ENCODE results near the gene SFMBT2. TPM values are rescaled to one million over a fixed set of nuclear protein-coding genes. Genes with fewer than 3 reads are reported as not detected.

The SFMBT2 gene
- polyA plus RNA-seq, 2 of the 4 experiments (the other 2 are of a cell fraction) = 9.6 to 10.2 TPM

- no peak overlapping the region for H3K27ac ChIP-seq
- TF ChIP-seq SMC3 (IDR thresholded peaks at IDR 0.05) (peak; percentile 65), ESRRA (IDR thresholded peaks at IDR 0.05; ENCODE audit: borderline replicate concordance, low read length) (no peak), CTCF (IDR thresholded peaks at IDR 0.05) (peak; percentile 74), RAD21 (conservative IDR thresholded peaks at IDR 0.05 in 1 of 2, IDR thresholded peaks at IDR 0.05 in 1 of 2) (peak; percentile 71 to 78; a peak in 4 of 5 replicates)
- no peaks in the 10 kb centered on the region for H3K4me1 ChIP-seq
- peak; percentile 62 to 71 for DNase-seq (ENCODE audit: low read depth in 1 of 2, low spot score in 1 of 2)
- no peak for FAIRE-seq
- no peak overlapping the region for H3K4me2 ChIP-seq
- H3K4me3 ChIP-seq = no peak overlapping the region
- CTCF ChIA-PET = interaction anchor here (0.5 to 2.6 kb wide), 29 partner anchors 8 to 298 kb away, joined by 3 to 31 read pairs (median 4); partner anchors contain the start of gene SFMBT2
- 0 out of 3 replicates have a peak, but pooled peaks cover 4% of the 10 kb centered on the region for H3K9me3 ChIP-seq
- POLR2A ChIA-PET = interaction anchor here (0.7 kb wide), 1 partner anchor 290 kb away, joined by 11 read pairs; the partner anchor contains the start of gene SFMBT2
- WGBS (ENCODE audit: missing lambda C conversion rate) = 14% methylated on average over 10 of the region's 10 CpGs
- ATAC-seq = peak; percentile 33 to 88; a peak in 4 of 6 replicates
These were observed 289.6 kb downstream of the SFMBT2 start for GRCh38 chr10:7121154-7121797.

- H3K27ac ChIP-seq = no peak overlapping the region
- FAIRE-seq (no peak), DNase-seq (ENCODE audit: low read depth in 1 of 2, low spot score in 1 of 2) (no peak), ATAC-seq (no peak)
- ChIA-PET CTCF (interaction anchor here (0.7 to 1.4 kb wide), 6 partner anchors 8 to 289 kb away, joined by 3 to 4 read pairs (median 4); no protein-coding TSS in a partner anchor), POLR2A (no interaction called here)
- no peaks in the 10 kb centered on the region for H3K4me1 ChIP-seq
- H3K9me3 ChIP-seq = no peaks in the 10 kb centered on the region
- no peak overlapping the region for H3K4me2 ChIP-seq
- H3K4me3 ChIP-seq = no peak overlapping the region
- TF ChIP-seq SREBF2 (IDR thresholded peaks at IDR 0.05) (no peak), CHD2 (IDR thresholded peaks at IDR 0.05; ENCODE audit: low read length, partially characterized antibody) (no peak), FOSL2 (IDR thresholded peaks at IDR 0.05) (no peak), FOSL2 (CRISPR knock-in tag; IDR thresholded peaks at IDR 0.05) (no peak), CHD4 (IDR thresholded peaks at IDR 0.05; ENCODE audit: borderline replicate concordance) (no peak)
- 55% methylated on average over 14 of the region's 14 CpGs for WGBS (ENCODE audit: missing lambda C conversion rate)
These were observed 291.4 kb downstream of the SFMBT2 start for GRCh38 chr10:7119325-7120015.

GRCh38 chr10:7117806-7118674 lies 292.8 kb downstream of the SFMBT2 start:
- TF ChIP-seq FOSL2 (IDR thresholded peaks at IDR 0.05) (no peak), FOSL2 (CRISPR knock-in tag; IDR thresholded peaks at IDR 0.05) (no peak), ZFP36 (IDR thresholded peaks at IDR 0.05; ENCODE audit: borderline replicate concordance, partially characterized antibody) (no peak), MAZ (IDR thresholded peaks at IDR 0.05; ENCODE audit: borderline replicate concordance, low read depth, low read length) (no peak), CBX8 (IDR thresholded peaks at IDR 0.05) (no peak), RCOR1 (IDR thresholded peaks at IDR 0.05; ENCODE audit: low read depth, low read length) (no peak), CHD2 (IDR thresholded peaks at IDR 0.05; ENCODE audit: low read length, partially characterized antibody) (no peak), RFX5 (IDR thresholded peaks at IDR 0.05) (no peak), ZSCAN20 (CRISPR knock-in tag; IDR thresholded peaks at IDR 0.05) (no peak), SMC3 (IDR thresholded peaks at IDR 0.05) (no peak), NPAS2 (CRISPR knock-in tag; IDR thresholded peaks at IDR 0.05; ENCODE audit: borderline replicate concordance) (no peak)
- CTCF ChIA-PET = interaction anchor here (1.0 kb wide), 1 partner anchor 198 kb away, joined by 4 read pairs; no protein-coding TSS in a partner anchor
- H3K4me2 ChIP-seq = no peak overlapping the region
- H3K27ac ChIP-seq = no peak overlapping the region
- no peak overlapping the region for H3K4me3 ChIP-seq
- H3K9me3 ChIP-seq = no peaks in the 10 kb centered on the region
- DNase-seq (ENCODE audit: low read depth in 1 of 2, low spot score in 1 of 2) (no peak), FAIRE-seq (no peak), ATAC-seq (no peak)
- POLR2A ChIA-PET = no interaction called here
- H3K4me1 ChIP-seq = no peaks in the 10 kb centered on the region
- WGBS (ENCODE audit: missing lambda C conversion rate) = 53% methylated on average over 17 of the region's 17 CpGs
